Measurements from ENCODE around the gene ZNF319. TPM values are rescaled to one million over a fixed set of nuclear protein-coding genes. Genes with fewer than 3 reads are reported as not detected.

Gene ZNF319
- total and polyA plus RNA-seq, 2 experiments from 2014 or later = 1.7 to 10.0 TPM

DNA sequence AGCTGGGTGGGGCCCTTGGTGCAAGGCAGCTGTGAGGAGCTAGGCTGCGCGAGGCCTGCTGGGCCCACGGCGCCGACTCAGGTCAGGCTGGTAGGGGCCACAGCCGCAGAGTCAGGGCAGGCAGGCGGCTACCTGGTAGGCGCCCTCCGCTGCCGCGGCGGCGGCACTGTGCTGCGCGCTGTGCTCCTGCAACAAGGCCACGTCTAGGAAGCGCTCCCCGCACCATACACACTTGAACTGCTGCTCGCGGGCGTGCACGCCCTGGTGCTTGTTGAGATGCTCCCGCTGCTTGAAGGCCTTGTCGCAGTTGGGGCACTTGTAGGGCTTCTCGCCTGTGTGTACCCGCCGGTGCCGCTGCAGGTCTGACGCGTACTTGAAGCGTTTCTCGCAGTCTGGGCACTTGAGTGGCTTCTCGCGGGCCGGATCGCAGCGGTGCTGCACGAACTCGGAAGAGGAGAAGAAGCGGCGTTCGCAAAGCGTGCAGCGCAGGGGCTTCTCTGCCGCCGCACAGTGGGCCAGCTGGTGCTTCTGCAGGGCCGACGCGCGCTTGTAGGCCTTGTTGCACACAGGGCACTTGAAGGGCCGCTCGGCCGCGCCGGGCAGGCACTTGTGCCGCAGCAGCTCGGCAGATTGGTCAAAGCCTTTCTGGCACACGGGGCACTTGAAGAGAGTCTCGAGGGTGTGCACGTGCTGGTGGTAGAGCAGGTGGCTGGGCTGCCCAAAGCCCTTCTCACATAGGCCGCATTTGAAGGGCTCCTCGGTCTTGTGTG is 3.9 kb downstream of the ZNF319 start (continued):
- TF ChIP-seq, protein P1, sequence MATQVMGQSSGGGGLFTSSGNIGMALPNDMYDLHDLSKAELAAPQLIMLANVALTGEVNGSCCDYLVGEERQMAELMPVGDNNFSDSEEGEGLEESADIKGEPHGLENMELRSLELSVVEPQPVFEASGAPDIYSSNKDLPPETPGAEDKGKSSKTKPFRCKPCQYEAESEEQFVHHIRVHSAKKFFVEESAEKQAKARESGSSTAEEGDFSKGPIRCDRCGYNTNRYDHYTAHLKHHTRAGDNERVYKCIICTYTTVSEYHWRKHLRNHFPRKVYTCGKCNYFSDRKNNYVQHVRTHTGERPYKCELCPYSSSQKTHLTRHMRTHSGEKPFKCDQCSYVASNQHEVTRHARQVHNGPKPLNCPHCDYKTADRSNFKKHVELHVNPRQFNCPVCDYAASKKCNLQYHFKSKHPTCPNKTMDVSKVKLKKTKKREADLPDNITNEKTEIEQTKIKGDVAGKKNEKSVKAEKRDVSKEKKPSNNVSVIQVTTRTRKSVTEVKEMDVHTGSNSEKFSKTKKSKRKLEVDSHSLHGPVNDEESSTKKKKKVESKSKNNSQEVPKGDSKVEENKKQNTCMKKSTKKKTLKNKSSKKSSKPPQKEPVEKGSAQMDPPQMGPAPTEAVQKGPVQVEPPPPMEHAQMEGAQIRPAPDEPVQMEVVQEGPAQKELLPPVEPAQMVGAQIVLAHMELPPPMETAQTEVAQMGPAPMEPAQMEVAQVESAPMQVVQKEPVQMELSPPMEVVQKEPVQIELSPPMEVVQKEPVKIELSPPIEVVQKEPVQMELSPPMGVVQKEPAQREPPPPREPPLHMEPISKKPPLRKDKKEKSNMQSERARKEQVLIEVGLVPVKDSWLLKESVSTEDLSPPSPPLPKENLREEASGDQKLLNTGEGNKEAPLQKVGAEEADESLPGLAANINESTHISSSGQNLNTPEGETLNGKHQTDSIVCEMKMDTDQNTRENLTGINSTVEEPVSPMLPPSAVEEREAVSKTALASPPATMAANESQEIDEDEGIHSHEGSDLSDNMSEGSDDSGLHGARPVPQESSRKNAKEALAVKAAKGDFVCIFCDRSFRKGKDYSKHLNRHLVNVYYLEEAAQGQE (IDR thresholded peaks at IDR 0.05; ENCODE audit: unreplicated experiment) = no peak
- no peak for TF ChIP-seq JUNB (IDR thresholded peaks at IDR 0.05; ENCODE audit: unreplicated experiment)
- TF ChIP-seq POLR2AphosphoS5 (IDR thresholded peaks at IDR 0.05; ENCODE audit: low read depth) = no peak
- no peak for TF ChIP-seq EZH2phosphoT487 (IDR thresholded peaks at IDR 0.05; ENCODE audit: unreplicated experiment)
- TF ChIP-seq CREB1 (CRISPR knock-in tag; IDR thresholded peaks at IDR 0.05; ENCODE audit: low read depth) = no peak
- no peak for TF ChIP-seq ZNF331 (CRISPR knock-in tag; IDR thresholded peaks at IDR 0.05; ENCODE audit: low read depth)

DNA sequence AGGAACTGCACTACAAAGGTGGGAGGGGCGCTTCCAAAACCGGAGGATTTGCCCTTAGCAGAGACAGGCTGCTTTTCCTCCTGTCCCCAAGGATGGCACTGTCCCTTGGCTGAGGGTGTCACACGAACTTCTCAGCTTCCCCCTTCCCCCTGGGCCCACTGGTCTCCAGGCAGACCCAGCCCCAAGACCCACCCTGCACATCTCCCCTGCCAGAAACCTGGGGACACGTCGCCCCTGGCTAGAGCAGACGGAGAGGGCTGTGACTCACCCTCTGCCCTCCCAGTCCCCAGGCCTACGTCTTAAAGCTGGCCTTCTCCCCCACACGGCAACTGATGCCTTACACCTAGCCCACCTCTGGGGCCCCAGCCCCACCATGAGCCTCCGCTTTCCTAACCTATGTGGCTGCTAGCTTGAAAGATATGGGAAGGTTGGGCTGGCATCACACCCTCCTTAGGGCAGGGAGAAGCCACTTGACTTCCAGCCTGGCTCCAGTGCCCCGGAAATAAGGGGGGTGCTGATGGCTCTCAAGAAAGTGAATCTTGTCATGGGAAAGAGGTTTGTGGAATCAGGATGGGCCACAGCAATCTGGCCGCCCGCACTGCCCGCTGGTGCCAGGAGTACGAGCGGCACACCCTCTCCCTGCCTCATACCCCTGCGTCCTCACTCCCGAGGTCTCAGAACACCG is 4.6 kb downstream of the ZNF319 start:
- Histone ChIP-seq H3K36me3 (ENCODE audit: insufficient read depth) (no peaks in the 10 kb centered on the region), H3K4me3 (no peak overlapping the region), H3K4me1 (ENCODE audit: insufficient read depth) (peaks cover 8% of the 10 kb centered on the region), H3F3A (replicated peaks; ENCODE audit: low read depth) (peaks cover 7% of the 10 kb centered on the region), H3K27ac (ENCODE audit: low read depth) (no peak overlapping the region), H3K4me2 (no peak overlapping the region), H4K20me1 (replicated peaks; ENCODE audit: insufficient read depth) (no peaks in the 10 kb centered on the region), H3K79me2 (replicated peaks; ENCODE audit: insufficient read depth) (no peaks in the 10 kb centered on the region), H3K9me2 (ENCODE audit: insufficient read depth) (no peaks in the 10 kb centered on the region), H2AFZ (no peak overlapping the region), H3K27me3 (ENCODE audit: insufficient read depth) (no peaks in the 10 kb centered on the region)
- H3K27me3 Mint-ChIP-seq (ENCODE audit: insufficient read depth, low read depth, poor library complexity) = peaks cover 21% of the 10 kb centered on the region
- DNase-seq (ENCODE audit: low spot score) = no peak
- H3K27ac Mint-ChIP-seq = no peak overlapping the region
- peaks cover 28% of the 10 kb centered on the region for H3K4me1 Mint-ChIP-seq
- no peak overlapping the region for H3K4me3 Mint-ChIP-seq
- H3K9me3 Mint-ChIP-seq = no peaks in the 10 kb centered on the region
- peaks cover 6% of the 10 kb centered on the region; the same call in 2 of the 3 replicates for H3K36me3 Mint-ChIP-seq (ENCODE audit: low read depth)
- no peak for ATAC-seq
- TF ChIP-seq CREB1 (CRISPR knock-in tag; IDR thresholded peaks at IDR 0.05; ENCODE audit: low read depth) (no peak), ZNF331 (CRISPR knock-in tag; IDR thresholded peaks at IDR 0.05; ENCODE audit: low read depth) (no peak), STAT1 (IDR thresholded peaks at IDR 0.05; ENCODE audit: unreplicated experiment) (no peak), EZH2 (IDR thresholded peaks at IDR 0.05; ENCODE audit: low read depth, unreplicated experiment) (no peak)
- TF ChIP-seq, protein P2, sequence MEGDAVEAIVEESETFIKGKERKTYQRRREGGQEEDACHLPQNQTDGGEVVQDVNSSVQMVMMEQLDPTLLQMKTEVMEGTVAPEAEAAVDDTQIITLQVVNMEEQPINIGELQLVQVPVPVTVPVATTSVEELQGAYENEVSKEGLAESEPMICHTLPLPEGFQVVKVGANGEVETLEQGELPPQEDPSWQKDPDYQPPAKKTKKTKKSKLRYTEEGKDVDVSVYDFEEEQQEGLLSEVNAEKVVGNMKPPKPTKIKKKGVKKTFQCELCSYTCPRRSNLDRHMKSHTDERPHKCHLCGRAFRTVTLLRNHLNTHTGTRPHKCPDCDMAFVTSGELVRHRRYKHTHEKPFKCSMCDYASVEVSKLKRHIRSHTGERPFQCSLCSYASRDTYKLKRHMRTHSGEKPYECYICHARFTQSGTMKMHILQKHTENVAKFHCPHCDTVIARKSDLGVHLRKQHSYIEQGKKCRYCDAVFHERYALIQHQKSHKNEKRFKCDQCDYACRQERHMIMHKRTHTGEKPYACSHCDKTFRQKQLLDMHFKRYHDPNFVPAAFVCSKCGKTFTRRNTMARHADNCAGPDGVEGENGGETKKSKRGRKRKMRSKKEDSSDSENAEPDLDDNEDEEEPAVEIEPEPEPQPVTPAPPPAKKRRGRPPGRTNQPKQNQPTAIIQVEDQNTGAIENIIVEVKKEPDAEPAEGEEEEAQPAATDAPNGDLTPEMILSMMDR (conservative IDR thresholded peaks at IDR 0.05; ENCODE audit: low read depth in 2 of 2) = no peak
- TF ChIP-seq, protein P3, sequence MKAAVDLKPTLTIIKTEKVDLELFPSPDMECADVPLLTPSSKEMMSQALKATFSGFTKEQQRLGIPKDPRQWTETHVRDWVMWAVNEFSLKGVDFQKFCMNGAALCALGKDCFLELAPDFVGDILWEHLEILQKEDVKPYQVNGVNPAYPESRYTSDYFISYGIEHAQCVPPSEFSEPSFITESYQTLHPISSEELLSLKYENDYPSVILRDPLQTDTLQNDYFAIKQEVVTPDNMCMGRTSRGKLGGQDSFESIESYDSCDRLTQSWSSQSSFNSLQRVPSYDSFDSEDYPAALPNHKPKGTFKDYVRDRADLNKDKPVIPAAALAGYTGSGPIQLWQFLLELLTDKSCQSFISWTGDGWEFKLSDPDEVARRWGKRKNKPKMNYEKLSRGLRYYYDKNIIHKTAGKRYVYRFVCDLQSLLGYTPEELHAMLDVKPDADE (IDR thresholded peaks at IDR 0.05) = no peak
- TF ChIP-seq, protein P1 (IDR thresholded peaks at IDR 0.05; ENCODE audit: unreplicated experiment) = no peak
